Measurements from ENCODE around the gene TRAFD1. TPM values are rescaled to one million over a fixed set of nuclear protein-coding genes. Genes with fewer than 3 reads are reported as not detected.

Gene TRAFD1
- total and polyA plus RNA-seq, 2 of the 13 experiments (the other 11 are each of a cell fraction or from before 2014, with no cell fraction given): 9.5 to 20.9 TPM

- CTCF ChIA-PET (ENCODE audit: low intra/inter-chr PET ratio, low total read pairs): no interaction called here
- BruUV-seq (replicated peaks): no TSS peak
Measured at GRCh38 chr12:112131686-112132085, 6.3 kb downstream of the TRAFD1 start.

More at GRCh38 chr12:112131686-112132085, 6.3 kb downstream of the TRAFD1 start:
- Histone ChIP-seq H3K27me3 (ENCODE audit: control insufficient read depth in 1 of 2, insufficient read depth in 2 of 2, low read length in 2 of 2) (no peaks in the 10 kb centered on the region), H3K9ac (ENCODE audit: insufficient read depth, low read depth, low read length) (no peak overlapping the region), H3K79me2 (ENCODE audit: insufficient read depth, low read length) (peaks cover 4% of the 10 kb centered on the region), H3K9me3 (ENCODE audit: low read length) (no peaks in the 10 kb centered on the region), H3K36me3 (replicated peaks in 1 of 2; ENCODE audit: control insufficient read depth in 1 of 2, insufficient read depth in 2 of 2, low read length in 2 of 2) (peaks cover 2 to 10% of the 10 kb centered on the region in 2 experiments), H3K27ac (ENCODE audit: extremely low read length, insufficient read depth, low read length) (no peak overlapping the region), H3K4me2 (ENCODE audit: low read depth, low read length) (no peak overlapping the region), H4K20me1 (ENCODE audit: insufficient read depth, low read length) (no peaks in the 10 kb centered on the region), H2AFZ (ENCODE audit: low read length) (no peak overlapping the region), H3K4me1 (ENCODE audit: insufficient read depth, low read length) (peaks cover 31% of the 10 kb centered on the region), H3K4me3 (replicated peaks in 1 of 3; ENCODE audit: insufficient read depth in 1 of 3, low read depth in 2 of 3, low read length in 3 of 3) (no peak overlapping the region)
- ATAC-seq: no peak
- no peak for DNase-seq (ENCODE audit: low spot score)
- in situ Hi-C loops (cut with HindIII; ENCODE audit: extremely low pct_ligation_motif_present, low pct_unique_long_range_greater_than_20kb) (no loop called here), intact Hi-C loops (cut with micrococcal nuclease; ENCODE audit: unreplicated experiment) (loop anchor here (1.0 kb wide), 1 partner anchor 29 kb away; no protein-coding TSS in a partner anchor)
- 97% methylated on average over 1 of the region's 1 CpG for WGBS (ENCODE audit: low lambda C conversion rate)
- TF ChIP-seq LCORL (IDR thresholded peaks at IDR 0.05) (no peak), LCORL (CRISPR knock-in tag; IDR thresholded peaks at IDR 0.05) (no peak), SNAPC5 (CRISPR knock-in tag; IDR thresholded peaks at IDR 0.05; ENCODE audit: borderline replicate concordance) (no peak), ZNF138 (CRISPR knock-in tag; IDR thresholded peaks at IDR 0.05; ENCODE audit: low read depth) (no peak), REST (IDR thresholded peaks at IDR 0.05; ENCODE audit: borderline replicate concordance in 1 of 2, low read depth in 1 of 2, low read length in 2 of 2) (no peak), MAX (IDR thresholded peaks at IDR 0.05) (no peak), TAF1 (CRISPR knock-in tag; IDR thresholded peaks at IDR 0.05) (no peak)
- FAIRE-seq: no peak
- POLR2A ChIA-PET: interaction anchor here (0.6 to 0.9 kb wide), 2 partner anchors 9 to 96 kb away, joined by 3 to 4 read pairs; no protein-coding TSS in a partner anchor
